Ovary (tissue), 3 donors: Measurements from ENCODE around the gene ALOX12.

Source experiments
- POLR2A ChIP-seq: fragments of 450-650 bp; IDR thresholded peaks from one replicate; pipeline ENCODE4 v1.6.1; 2017; ENCODE audit warnings: antibody characterized with exemption, mild to moderate bottlenecking, moderate library complexity
- TF ChIP-seq, protein P1 (sequence below), 3 donors: fragments of 450-650 bp in 2 of 3; fragments of 200-600 bp in 1 of 3; IDR thresholded peaks; one replicate each; pipeline versions ENCODE4 v1.5.1 to v1.8.0; 2016 to 2022; ENCODE audit warnings: antibody characterized with exemption in 3 of 3, mild to moderate bottlenecking in 1 of 3
- donor health status: DM: no; HTN: no; CAD: no.

DNA sequence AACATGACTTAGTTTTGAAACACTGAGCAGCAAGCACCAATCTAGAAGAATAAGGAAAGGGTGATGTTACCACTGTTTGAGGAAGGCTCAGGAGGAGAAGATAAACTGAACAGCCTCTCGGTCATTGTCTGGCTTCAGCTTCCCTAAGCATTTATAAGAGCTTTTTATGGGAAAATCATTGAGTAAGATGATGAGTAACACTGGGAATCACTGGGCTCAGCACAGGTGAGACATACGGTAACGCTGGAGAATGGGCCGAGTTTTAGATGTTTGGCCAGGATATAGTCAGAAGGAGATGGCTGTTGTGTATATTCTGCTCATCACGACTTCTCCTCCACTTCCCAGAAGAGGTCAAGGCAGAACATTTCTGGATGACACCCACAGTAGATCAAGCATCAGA lies 42.2 kb upstream of the ALOX12 start:
- TF ChIP-seq, protein P1, sequence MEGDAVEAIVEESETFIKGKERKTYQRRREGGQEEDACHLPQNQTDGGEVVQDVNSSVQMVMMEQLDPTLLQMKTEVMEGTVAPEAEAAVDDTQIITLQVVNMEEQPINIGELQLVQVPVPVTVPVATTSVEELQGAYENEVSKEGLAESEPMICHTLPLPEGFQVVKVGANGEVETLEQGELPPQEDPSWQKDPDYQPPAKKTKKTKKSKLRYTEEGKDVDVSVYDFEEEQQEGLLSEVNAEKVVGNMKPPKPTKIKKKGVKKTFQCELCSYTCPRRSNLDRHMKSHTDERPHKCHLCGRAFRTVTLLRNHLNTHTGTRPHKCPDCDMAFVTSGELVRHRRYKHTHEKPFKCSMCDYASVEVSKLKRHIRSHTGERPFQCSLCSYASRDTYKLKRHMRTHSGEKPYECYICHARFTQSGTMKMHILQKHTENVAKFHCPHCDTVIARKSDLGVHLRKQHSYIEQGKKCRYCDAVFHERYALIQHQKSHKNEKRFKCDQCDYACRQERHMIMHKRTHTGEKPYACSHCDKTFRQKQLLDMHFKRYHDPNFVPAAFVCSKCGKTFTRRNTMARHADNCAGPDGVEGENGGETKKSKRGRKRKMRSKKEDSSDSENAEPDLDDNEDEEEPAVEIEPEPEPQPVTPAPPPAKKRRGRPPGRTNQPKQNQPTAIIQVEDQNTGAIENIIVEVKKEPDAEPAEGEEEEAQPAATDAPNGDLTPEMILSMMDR (IDR thresholded peaks at IDR 0.05) = no peak
- no peak for TF ChIP-seq POLR2A
